ENCODE data around the gene FHAD1. TPM values are rescaled to one million over a fixed set of nuclear protein-coding genes. Genes with fewer than 3 reads are reported as not detected.

The FHAD1 gene
- total RNA-seq, 1 experiment from 2014 or later = 3.5 TPM

DNA sequence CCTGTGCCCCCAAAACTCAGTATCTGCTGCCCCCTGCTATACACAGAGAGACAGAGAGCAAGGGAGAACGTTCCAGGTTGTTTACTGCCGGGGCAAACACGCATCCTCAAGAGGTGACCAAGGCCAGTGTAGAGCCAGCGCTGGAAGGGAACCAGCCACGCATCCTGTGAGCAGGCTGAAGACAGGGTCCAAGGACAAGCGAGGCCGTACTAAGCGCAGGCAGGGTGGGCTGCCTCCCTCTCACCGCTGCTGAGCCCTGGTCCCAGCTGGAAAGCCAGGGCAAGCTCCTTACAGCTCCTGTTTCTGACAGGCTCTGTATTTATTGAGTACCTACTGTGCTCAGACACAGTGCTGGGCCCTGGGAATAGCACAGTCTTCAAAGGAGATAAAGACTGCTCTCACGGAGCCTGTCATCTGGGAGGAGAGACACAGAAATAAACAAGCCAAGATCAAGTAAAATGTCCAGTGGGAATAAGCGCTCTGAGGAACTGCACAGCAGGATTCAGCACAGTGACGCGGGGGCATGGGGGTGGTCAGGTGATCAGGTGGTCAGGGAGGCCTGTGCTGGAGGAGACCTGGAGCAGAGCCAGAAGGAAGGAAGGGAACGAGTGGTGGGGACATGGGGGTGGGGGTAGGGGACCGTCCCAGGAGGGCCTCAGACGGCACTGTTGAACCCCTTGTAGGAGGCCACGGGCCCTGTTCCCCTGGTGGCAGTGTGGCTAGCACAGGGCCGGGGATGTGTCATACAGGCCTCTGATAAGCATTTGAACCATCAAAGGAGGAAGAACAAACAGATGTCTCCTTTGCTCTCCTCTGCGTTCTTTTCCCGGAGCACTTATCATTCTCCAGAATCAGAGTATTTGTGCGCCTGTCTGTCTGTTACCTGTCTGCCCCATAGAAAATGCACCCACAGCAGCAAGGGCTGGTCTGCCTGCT lies 124.9 kb downstream of the FHAD1 start (continued):
- TF ChIP-seq, protein P1, sequence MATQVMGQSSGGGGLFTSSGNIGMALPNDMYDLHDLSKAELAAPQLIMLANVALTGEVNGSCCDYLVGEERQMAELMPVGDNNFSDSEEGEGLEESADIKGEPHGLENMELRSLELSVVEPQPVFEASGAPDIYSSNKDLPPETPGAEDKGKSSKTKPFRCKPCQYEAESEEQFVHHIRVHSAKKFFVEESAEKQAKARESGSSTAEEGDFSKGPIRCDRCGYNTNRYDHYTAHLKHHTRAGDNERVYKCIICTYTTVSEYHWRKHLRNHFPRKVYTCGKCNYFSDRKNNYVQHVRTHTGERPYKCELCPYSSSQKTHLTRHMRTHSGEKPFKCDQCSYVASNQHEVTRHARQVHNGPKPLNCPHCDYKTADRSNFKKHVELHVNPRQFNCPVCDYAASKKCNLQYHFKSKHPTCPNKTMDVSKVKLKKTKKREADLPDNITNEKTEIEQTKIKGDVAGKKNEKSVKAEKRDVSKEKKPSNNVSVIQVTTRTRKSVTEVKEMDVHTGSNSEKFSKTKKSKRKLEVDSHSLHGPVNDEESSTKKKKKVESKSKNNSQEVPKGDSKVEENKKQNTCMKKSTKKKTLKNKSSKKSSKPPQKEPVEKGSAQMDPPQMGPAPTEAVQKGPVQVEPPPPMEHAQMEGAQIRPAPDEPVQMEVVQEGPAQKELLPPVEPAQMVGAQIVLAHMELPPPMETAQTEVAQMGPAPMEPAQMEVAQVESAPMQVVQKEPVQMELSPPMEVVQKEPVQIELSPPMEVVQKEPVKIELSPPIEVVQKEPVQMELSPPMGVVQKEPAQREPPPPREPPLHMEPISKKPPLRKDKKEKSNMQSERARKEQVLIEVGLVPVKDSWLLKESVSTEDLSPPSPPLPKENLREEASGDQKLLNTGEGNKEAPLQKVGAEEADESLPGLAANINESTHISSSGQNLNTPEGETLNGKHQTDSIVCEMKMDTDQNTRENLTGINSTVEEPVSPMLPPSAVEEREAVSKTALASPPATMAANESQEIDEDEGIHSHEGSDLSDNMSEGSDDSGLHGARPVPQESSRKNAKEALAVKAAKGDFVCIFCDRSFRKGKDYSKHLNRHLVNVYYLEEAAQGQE (IDR thresholded peaks at IDR 0.05; ENCODE audit: low read depth) = no peak
- TF ChIP-seq EGR1 (IDR thresholded peaks at IDR 0.05; ENCODE audit: low read depth) (no peak), FOSL1 (IDR thresholded peaks at IDR 0.05; ENCODE audit: low read depth) (no peak), ZNF274 (IDR thresholded peaks at IDR 0.05; ENCODE audit: low read depth, low read length) (no peak), SP1 (IDR thresholded peaks at IDR 0.05; ENCODE audit: low read depth) (no peak), RAD21 (IDR thresholded peaks at IDR 0.05; ENCODE audit: low read depth) (no peak), ELF1 (IDR thresholded peaks at IDR 0.05; ENCODE audit: borderline replicate concordance, low read depth) (no peak), POLR2A (IDR thresholded peaks at IDR 0.05; ENCODE audit: borderline replicate concordance, extremely low read depth, insufficient read depth, insufficient read length) (no peak), YY1 (IDR thresholded peaks at IDR 0.05; ENCODE audit: extremely low read depth, insufficient replicate concordance, low read depth, low read length) (no peak), ZFX (IDR thresholded peaks at IDR 0.05) (no peak)

- no peaks in the 10 kb centered on the region for H3K79me2 ChIP-seq (ENCODE audit: insufficient read depth, low read length)
- ChIA-PET CTCF (no interaction called here), RAD21 (ENCODE audit: low non-redundant PET in 1 of 2, low total read pairs in 2 of 2, uncharacterized antibody in 2 of 2, unreplicated experiment in 2 of 2) (no interaction called here), POLR2A (no interaction called here)
- no peaks in the 10 kb centered on the region for H3K36me3 ChIP-seq (ENCODE audit: control insufficient read depth in 1 of 2, insufficient read depth in 2 of 2, low read length in 2 of 2)
- no peak for DNase-seq (ENCODE audit: low read depth, low spot score)
- no peak overlapping the region for H3K4me2 ChIP-seq (ENCODE audit: low read length)
- no peaks in the 10 kb centered on the region for H3K9me3 ChIP-seq (ENCODE audit: control insufficient read depth in 1 of 2, insufficient read depth in 1 of 2, low read depth in 1 of 2, low read length in 2 of 2)
- no TSS peak for BruUV-seq (replicated peaks)
- no peaks in the 10 kb centered on the region for H3K9me2 ChIP-seq (ENCODE audit: insufficient read depth)
- H3K27ac ChIP-seq (ENCODE audit: low read depth, low read length) = no peak overlapping the region
- intact Hi-C loops (cut with micrococcal nuclease) = no loop called here
- no peaks in the 10 kb centered on the region for H4K20me1 ChIP-seq (ENCODE audit: insufficient read depth)
- H3K4me3 ChIP-seq (replicated peaks in 1 of 2; ENCODE audit: low read depth in 1 of 2, low read length in 2 of 2) = no peak overlapping the region
- no peaks in the 10 kb centered on the region for H3K27me3 ChIP-seq (ENCODE audit: insufficient read depth, low read length)
- H3K9ac ChIP-seq (ENCODE audit: low read length) = no peak overlapping the region
- ATAC-seq = no peak
- H3K4me1 ChIP-seq (ENCODE audit: control insufficient read depth in 1 of 2, insufficient read depth in 2 of 2, low read length in 2 of 2) = no peaks in the 10 kb centered on the region
- H2AFZ ChIP-seq (ENCODE audit: low read depth, low read length, poor library complexity, severe bottlenecking) = no peak overlapping the region
- no peak for TF ChIP-seq SP1 (IDR thresholded peaks at IDR 0.05; ENCODE audit: low read depth)
- no peak for TF ChIP-seq EZH2 (IDR thresholded peaks at IDR 0.05)
- no peak for TF ChIP-seq TCF7L2 (IDR thresholded peaks at IDR 0.05; ENCODE audit: borderline replicate concordance, extremely low read depth, insufficient read depth, insufficient read length)
- TF ChIP-seq SIN3A (IDR thresholded peaks at IDR 0.05; ENCODE audit: low read depth) = no peak
- TF ChIP-seq, protein P2, sequence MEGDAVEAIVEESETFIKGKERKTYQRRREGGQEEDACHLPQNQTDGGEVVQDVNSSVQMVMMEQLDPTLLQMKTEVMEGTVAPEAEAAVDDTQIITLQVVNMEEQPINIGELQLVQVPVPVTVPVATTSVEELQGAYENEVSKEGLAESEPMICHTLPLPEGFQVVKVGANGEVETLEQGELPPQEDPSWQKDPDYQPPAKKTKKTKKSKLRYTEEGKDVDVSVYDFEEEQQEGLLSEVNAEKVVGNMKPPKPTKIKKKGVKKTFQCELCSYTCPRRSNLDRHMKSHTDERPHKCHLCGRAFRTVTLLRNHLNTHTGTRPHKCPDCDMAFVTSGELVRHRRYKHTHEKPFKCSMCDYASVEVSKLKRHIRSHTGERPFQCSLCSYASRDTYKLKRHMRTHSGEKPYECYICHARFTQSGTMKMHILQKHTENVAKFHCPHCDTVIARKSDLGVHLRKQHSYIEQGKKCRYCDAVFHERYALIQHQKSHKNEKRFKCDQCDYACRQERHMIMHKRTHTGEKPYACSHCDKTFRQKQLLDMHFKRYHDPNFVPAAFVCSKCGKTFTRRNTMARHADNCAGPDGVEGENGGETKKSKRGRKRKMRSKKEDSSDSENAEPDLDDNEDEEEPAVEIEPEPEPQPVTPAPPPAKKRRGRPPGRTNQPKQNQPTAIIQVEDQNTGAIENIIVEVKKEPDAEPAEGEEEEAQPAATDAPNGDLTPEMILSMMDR (IDR thresholded peaks at IDR 0.05 in 2 of 3, conservative IDR thresholded peaks at IDR 0.05 in 1 of 3; ENCODE audit: borderline replicate concordance in 1 of 3, insufficient read depth in 1 of 3, low read depth in 2 of 3, low read length in 2 of 3) = no peak
- no peak for TF ChIP-seq ZFX (IDR thresholded peaks at IDR 0.05)
- no peak for TF ChIP-seq ZBTB33 (IDR thresholded peaks at IDR 0.05; ENCODE audit: extremely low read depth, insufficient replicate concordance, low read length)
Observed at GRCh38 chr1:15378729-15379128, 131.7 kb downstream of the FHAD1 start.

Data from HCT116 (cell line).